DOHH2 (cell line): ENCODE measurements around the gene RFTN2.
"Not testable (repeated sequence)": the region's sequence is repeated elsewhere in the genome, so short reads cannot be mapped to it uniquely, and the experiment has no call there.

Experiments
- H3F3A ChIP-seq: fragments of 200-600 bp; sonication (generic), shearing (Covaris generic); 2 replicates; pipeline ENCODE4 v1.6.0; 2016; ENCODE audit warnings: antibody characterized with exemption, mild to moderate bottlenecking; ENCODE audit not compliant: control insufficient read depth, insufficient read depth
- H3K27ac ChIP-seq: fragments of 200-600 bp; sonication (generic); 2 replicates; pipeline ENCODE4 v1.5.1; 2014; ENCODE audit warnings: low read depth, mild to moderate bottlenecking, low read length, moderate library complexity
- H3K27me3 ChIP-seq: fragments of 200-600 bp; sonication (generic); 2 replicates; pipeline ENCODE4 v1.6.1; 2014; ENCODE audit warnings: mild to moderate bottlenecking, low read length, mixed read lengths; ENCODE audit not compliant: control insufficient read depth
- H3K36me3 ChIP-seq: fragments of 200-600 bp; sonication (generic); 2 replicates; pipeline ENCODE4 v1.6.1; 2014; ENCODE audit warnings: mild to moderate bottlenecking, low read length, moderate library complexity, mixed read lengths; ENCODE audit not compliant: control insufficient read depth
- H3K4me1 ChIP-seq: fragments of 200-600 bp; sonication (generic); 2 replicates; pipeline ENCODE4 v1.6.1; 2014; ENCODE audit warnings: mild to moderate bottlenecking, low read length, mixed read lengths; ENCODE audit not compliant: control insufficient read depth
- H3K4me2 ChIP-seq: fragments of 200-600 bp; sonication (generic); 2 replicates; pipeline ENCODE4 v1.6.0; 2014; ENCODE audit warnings: mild to moderate bottlenecking, low read length, moderate library complexity
- H3K4me3 ChIP-seq: fragments of 200-600 bp; sonication (generic); 2 replicates; pipeline ENCODE4 v1.5.1; 2014; ENCODE audit warnings: mild to moderate bottlenecking, low read length, mixed read lengths
- H3K79me2 ChIP-seq: fragments of 200-600 bp; sonication (generic); 2 replicates; pipeline ENCODE4 v1.6.1; 2014; ENCODE audit warnings: mild to moderate bottlenecking, low read length, mixed read lengths; ENCODE audit not compliant: control insufficient read depth
- H3K9me2 ChIP-seq: fragments of 200-600 bp; sonication (generic); replicated peaks from 2 replicates; pipeline ENCODE4 v1.6.1; 2014; ENCODE audit warnings: mild to moderate bottlenecking, low read length, mixed read lengths; ENCODE audit not compliant: control insufficient read depth
- H3K9me3 ChIP-seq: fragments of 200-600 bp; sonication (generic); 2 replicates; pipeline ENCODE4 v1.6.1; 2014; ENCODE audit warnings: antibody characterized with exemption, low read length, mixed read lengths; ENCODE audit not compliant: control insufficient read depth, insufficient read depth
- H4K20me1 ChIP-seq: fragments of 200-600 bp; sonication (generic); 2 replicates; pipeline ENCODE4 v1.6.0; 2014; ENCODE audit warnings: low read depth, mild to moderate bottlenecking, antibody characterized with exemption, low read length, moderate library complexity; ENCODE audit not compliant: control insufficient read depth, insufficient read depth
- CTCF ChIP-seq: fragments of 200-600 bp; sonication (generic); IDR thresholded peaks from one replicate; pipeline ENCODE4 v1.5.1; 2014; ENCODE audit warnings: antibody characterized with exemption, mild to moderate bottlenecking, low read depth, low read length; ENCODE audit not compliant: poor library complexity, severe bottlenecking
- EZH2phosphoT487 ChIP-seq: fragments of 200-600 bp; sonication (generic); IDR thresholded peaks from 2 replicates; pipeline ENCODE4 v1.6.1; 2017; ENCODE audit warnings: borderline replicate concordance, mild to moderate bottlenecking, antibody characterized with exemption, low read length, moderate library complexity, mixed read lengths

Gene RFTN2

GRCh38 chr2:197647961-197648690, 27.3 kb downstream of the RFTN2 start:
- no peak overlapping the region for H3K4me3 ChIP-seq
- H3K9me2 ChIP-seq, result no peaks in the 10 kb centered on the region
- no peaks in the 10 kb centered on the region for H3K36me3 ChIP-seq
- H3K9me3 ChIP-seq, result no peaks in the 10 kb centered on the region
- no peaks in the 10 kb centered on the region for H3K4me1 ChIP-seq
- no peak overlapping the region for H3K27ac ChIP-seq
- H3K27me3 ChIP-seq, result peaks cover 3% of the 10 kb centered on the region; the same call in 1 of the 2 replicates
- no peak for TF ChIP-seq EZH2phosphoT487
- no peak for TF ChIP-seq CTCF
- no peaks in the 10 kb centered on the region for H3F3A ChIP-seq
- H3K4me2 ChIP-seq, result no peak overlapping the region
- no peaks in the 10 kb centered on the region for H4K20me1 ChIP-seq
- no peaks in the 10 kb centered on the region for H3K79me2 ChIP-seq

GRCh38 chr2:197641666-197642065, 33.7 kb downstream of the RFTN2 start:
- Histone ChIP-seq H3K27ac (no peak overlapping the region), H3F3A (no peaks in the 10 kb centered on the region), H3K36me3 (no peaks in the 10 kb centered on the region), H4K20me1 (no peaks in the 10 kb centered on the region), H3K9me3 (no peaks in the 10 kb centered on the region), H3K4me1 (peaks cover 6% of the 10 kb centered on the region; the same call in 1 of the 2 replicates), H3K4me2 (no peak overlapping the region), H3K79me2 (no peaks in the 10 kb centered on the region), H3K4me3 (no peak overlapping the region), H3K9me2 (no peaks in the 10 kb centered on the region), H3K27me3 (peaks cover 3% of the 10 kb centered on the region; the same call in 1 of the 2 replicates)
- TF ChIP-seq CTCF (no peak), EZH2phosphoT487 (no peak)

GRCh38 chr2:197640571-197641122, 34.7 kb downstream of the RFTN2 start:
- H3K4me3 ChIP-seq, H3K79me2 ChIP-seq, H3K27me3 ChIP-seq, H3K36me3 ChIP-seq, H3K4me1 ChIP-seq, H3K9me2 ChIP-seq, H3K9me3 ChIP-seq, H4K20me1 ChIP-seq, H3K27ac ChIP-seq, H3F3A ChIP-seq, H3K4me2 ChIP-seq: not testable (repeated sequence)

GRCh38 chr2:197633109-197633657, 42.2 kb downstream of the RFTN2 start:
- Histone ChIP-seq H3K9me3 (no peaks in the 10 kb centered on the region), H3K4me3 (no peak overlapping the region), H3F3A (no peaks in the 10 kb centered on the region), H3K36me3 (no peaks in the 10 kb centered on the region), H3K27ac (no peak overlapping the region), H3K4me2 (no peak overlapping the region), H3K9me2 (no peaks in the 10 kb centered on the region), H3K27me3 (no peaks in the 10 kb centered on the region), H3K4me1 (no peaks in the 10 kb centered on the region), H3K79me2 (no peaks in the 10 kb centered on the region), H4K20me1 (no peaks in the 10 kb centered on the region)
- TF ChIP-seq EZH2phosphoT487, result no peak
- TF ChIP-seq CTCF, result no peak
